OCI-M1 (cell line): ENCODE measurements around the gene MAPKAP1.
"Not testable (repeated sequence)": the region's sequence is repeated elsewhere in the genome, so short reads cannot be mapped to it uniquely, and the experiment has no call there.

Experiments used
- DNase-seq: peaks from one replicate; lab custom pipeline; 2025; lab: John Stamatoyannopoulos, UW

The MAPKAP1 gene

DNA sequence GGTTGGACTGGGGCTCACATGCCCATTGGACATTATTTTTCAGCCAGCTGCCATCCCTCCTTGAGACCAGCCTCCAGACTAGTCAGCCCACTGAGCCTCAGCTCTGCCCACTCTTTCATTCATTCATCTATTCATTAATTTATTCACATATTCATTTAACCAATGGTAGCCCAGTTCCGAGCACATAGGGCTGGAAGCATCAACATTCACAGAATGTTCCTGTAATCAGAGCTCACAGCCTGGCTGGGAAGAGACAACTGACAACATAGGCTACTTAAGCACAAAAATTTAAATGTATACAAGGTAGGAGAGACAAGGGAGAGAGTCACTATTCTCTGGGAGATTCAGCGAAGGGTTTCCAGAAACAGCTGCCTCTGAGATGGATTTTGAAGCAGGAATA, 23.2 kb upstream of the MAPKAP1 start:
- no peak for DNase-seq

DNA sequence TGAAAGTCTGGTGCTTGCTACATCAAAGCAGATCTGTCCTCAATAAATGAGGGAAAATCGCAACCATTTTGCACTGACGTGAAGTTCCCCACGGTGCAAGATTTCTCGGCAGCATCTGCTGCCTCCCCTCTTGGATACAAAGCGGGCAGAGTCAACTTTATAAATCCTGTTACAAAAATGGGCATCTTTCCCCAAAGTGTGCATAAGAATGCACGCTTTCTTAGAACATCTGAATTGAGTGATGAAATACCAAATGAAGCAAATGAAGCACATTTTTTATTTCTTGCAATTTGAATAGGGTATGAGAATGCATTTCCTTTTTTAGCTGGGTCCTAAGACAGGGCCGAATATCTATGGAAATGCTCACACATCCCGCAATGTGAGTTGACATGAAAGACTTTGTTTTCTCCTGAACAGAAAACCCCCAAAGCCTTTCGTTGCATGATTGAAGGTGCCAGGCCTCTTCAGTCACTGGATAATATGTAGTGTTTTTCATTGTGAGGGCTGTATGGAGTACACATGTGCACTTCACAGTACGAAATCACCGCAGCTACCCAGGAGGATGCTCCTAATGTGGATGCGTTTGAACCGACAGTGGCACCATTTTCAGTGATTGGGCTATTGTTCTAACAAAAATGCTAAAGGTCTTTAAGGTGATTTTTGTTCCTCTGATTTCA, 19.6 kb upstream of the MAPKAP1 start:
- DNase-seq = no peak

DNA sequence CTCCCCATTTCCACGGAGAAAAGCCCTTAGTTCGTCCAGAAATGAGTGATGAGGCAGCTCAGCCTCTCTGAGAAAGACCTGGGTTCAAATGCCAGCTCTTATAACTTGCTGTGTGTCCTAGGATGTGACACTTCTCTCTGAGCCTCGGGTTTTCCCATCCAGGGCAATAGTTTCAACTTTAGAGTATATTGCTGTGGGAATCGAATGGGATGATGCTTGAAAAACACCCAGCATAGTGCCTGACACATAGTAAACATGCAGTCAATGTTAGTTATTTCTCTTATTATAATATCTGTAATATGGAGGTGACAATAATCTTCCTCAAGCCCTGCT, 430 bp upstream of the MAPKAP1 start:
- DNase-seq = no peak

DNA sequence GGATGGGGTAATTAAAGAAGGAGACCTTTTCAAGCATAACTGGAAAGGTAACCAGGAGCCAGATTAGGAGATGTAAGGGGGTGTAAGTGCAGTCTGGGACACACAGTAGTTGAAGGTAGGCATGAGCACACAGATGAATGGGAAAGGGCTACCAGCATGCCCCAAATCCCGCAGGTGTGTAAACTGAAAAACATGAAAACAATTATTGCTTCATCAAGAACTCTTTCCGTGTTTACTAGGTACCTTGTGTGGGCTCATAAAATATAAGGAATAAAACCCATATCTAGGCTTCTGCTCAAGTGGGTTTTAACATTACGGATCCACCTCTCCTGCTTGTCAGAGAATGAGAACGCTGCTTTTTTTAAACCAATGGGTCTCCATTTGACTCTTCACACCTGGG, 1.1 kb downstream of the MAPKAP1 start:
- DNase-seq = no peak

DNA sequence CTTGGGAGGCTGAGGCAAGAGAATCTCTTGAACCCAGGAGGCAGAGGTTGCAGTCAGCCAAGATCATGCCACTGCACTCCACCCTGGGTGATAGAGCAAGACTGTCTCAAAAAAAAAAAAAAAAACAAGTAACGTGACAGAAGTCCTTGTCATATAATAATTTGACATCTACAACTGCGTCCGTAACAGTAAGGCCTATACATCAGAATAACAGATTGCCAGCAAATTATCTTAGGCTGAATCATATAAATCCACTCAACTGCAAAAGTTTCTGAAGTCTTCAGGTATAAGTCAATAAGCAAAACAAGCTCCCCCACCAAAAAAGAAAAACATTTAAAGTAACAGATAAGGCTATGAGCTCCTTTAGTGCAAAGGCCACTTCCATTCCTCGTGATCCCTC, 3.3 kb downstream of the MAPKAP1 start:
- DNase-seq = no peak

DNA sequence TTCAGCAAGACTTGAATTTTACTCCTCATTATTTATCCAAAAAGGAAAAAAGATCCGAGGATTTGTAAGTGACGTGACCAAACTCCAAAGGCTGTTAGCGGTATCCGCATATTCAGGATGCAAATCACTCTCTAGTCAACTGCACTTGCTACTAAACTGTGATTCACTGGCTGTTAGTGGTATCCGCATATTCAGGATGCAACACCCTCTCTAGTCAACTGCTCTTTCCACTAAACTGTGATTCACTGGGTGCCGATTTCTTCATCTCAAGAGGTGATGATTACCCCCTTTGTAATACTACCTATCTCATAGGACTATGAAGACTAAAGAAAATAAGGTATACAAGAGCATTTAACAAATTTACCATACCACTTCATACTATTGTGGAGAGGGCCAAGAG, 5.7 kb downstream of the MAPKAP1 start:
- no peak for DNase-seq

DNA sequence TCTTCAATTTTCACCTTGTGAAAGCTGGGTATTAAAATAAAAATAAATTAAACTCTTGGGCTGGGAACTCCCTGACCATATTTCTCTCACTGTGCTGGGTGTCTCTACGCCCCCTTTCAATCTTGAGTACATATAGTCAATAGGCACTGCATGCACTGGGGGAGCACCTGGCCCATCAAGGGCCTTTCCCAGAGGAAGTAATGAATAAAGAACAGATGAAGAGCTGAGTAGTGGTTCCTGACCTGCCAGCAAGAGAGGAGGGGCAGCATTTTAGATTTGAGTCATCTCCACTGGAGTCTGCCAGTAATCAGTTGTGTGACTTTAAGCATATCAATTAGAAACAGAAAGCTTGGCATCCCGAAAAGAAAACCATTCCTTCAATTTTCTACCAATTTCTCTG, 6.2 kb downstream of the MAPKAP1 start:
- DNase-seq = no peak

DNA sequence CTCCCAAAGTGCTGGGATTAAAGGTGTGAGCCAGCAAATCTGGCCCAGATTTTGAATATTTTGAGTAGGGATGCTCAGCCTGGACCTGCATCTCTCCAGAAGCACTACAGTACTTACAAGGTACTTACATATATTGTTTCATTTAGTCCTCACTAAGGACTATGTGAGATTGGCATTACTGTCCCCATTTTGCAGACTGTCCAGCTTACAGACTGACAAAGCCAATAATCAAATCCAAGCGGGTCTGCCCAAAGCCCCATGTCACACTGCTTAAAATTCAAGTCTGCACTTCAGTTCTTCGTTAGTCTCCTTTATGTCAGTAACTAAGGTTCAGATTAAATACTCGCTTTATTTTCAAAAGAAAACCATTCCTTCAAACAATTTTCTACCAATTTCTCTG, 7.1 kb downstream of the MAPKAP1 start:
- no peak for DNase-seq

DNA sequence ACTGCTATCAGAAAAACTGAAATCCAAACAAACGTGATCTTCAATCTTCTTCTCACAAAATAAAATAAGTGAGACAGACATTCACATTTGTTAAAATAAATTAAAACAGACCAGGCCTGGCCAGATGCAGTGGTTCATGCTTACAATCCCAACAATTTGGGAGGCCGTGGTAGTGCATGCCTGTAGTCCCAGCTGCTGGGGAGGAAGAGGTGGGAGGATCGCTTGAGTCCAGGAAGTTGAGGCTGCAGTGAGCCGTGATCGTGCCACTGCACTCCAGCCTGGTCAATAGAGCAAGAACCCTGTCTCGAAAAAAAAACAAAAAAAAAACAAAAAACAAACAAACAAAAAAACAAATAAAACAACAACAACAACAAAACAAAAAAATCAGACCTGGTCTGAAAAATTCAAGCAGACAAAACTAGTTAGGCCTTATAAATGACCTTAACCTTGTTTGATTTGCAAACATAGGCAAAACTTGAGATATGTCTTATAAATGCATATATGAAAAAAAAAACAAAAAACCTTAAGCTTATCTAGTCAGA, 10.8 kb downstream of the MAPKAP1 start:
- no peak for DNase-seq

DNA sequence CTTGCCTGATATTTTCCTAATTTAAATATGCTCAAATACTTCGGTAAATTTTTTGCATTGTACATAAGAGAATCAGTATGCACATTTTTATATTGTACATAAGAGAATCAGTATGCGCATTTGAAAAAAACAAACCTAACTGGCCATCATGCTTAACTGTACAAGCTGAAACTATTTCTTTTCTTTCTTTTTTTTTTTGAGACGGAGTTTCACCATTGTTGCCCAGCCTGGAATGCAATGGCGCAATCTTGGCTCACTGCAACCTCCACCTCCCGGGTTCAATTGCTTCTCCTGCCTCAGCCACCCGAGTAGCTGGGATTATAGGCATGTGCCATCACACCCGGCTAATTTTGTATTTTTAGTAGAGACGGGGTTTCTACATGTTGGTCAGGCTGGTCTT, 11.5 kb downstream of the MAPKAP1 start:
- not testable (repeated sequence) for DNase-seq

DNA sequence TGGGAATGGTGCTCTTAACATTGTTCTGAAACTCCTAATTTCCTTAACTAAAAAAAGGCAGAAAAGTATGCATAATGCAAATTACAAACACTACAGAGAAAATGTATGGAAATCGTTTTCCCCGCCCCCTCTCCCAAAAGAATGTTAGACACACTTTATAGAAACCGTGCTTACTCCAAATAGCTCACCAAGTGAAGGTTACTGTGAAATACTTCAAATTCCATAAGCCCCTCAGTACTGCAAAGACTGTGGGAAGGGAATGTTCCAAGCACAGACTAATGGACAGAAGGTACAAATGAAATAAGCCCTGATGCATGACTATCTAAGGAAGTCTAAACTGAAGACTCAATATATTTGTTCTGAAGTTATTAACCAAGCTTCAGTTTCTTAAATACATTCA, 12.5 kb downstream of the MAPKAP1 start:
- DNase-seq = no peak

DNA sequence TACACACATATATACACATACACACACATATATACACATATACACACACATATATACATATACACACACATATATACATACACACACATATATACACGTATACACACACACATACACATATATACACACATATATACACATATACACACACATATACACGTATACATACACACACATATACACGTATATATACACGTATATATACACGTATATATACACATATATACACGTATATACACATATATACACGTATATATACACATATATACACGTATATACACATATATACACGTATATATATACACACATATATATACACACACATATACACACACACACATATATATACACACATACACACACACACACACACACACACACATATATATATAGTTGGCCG, 13.5 kb downstream of the MAPKAP1 start:
- DNase-seq = not testable (repeated sequence)

DNA sequence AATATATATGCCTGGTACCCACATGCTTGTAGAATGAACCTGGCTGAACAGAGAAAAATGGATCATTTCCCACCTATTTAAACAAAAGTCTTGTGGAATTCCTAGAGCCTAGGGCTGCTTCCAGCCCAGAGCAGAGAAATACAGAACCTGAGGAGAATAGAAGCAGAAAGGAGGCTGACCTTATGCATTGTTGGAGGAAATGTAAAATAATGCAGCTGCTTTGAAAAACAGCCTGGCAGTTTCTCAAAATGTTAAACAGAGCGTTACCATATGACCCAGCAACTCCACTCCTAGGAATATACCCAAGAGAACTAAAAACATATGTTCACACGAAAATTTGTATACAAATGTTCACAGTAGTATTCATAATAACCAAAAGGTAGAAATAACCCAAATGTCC, 15.1 kb downstream of the MAPKAP1 start:
- no peak for DNase-seq

DNA sequence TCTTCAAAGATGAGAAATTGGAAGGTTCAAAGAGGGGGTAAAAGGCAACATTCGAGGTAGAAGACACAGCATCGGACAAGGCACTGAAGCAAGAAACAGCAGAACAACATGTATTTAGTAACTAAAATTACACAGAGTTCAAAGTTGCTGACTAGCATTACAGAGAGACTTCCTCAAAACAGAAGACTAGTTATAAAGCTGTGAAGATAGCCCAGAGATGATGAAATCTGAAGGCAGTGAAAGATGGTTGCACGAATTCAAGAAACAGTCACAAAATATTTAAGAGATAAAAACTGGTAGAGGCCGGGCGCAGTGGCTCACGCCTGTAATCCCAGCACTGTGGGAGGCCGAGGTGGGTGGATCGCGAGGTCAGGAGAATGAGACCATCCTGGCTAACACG, 16.3 kb downstream of the MAPKAP1 start:
- DNase-seq = peak; percentile 43

DNA sequence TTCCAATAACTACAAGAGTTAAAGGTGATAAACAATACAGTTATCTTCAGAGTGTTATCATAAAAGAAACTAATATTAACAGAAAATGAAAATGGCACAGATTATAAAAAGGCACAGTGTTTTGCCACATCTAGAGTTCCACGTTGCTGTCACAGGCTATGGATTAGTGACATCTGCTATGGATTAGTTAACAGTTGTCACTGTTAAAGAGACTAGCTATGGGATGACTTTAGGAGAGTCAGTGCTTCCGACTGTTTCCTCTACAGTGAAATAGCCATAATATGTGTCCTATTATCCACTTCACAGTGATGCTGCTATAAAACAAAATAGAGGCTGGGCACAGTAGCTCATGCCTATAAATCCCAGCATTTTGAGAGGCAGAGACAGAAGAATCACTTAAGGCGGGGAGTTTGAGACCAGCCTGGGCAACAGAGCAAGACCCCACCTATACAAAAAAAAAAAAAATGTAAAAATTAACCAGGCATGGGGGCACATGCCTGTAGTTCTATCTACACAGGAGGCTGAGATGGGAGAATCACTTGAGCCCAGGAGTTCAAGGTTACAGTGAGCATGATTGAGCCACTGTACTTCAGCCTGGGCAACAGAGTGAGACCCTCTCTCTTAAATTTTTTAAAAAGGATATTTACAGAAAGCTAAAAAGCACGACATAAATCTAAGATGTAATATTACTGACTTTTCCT, 19.7 kb downstream of the MAPKAP1 start:
- DNase-seq = no peak

DNA sequence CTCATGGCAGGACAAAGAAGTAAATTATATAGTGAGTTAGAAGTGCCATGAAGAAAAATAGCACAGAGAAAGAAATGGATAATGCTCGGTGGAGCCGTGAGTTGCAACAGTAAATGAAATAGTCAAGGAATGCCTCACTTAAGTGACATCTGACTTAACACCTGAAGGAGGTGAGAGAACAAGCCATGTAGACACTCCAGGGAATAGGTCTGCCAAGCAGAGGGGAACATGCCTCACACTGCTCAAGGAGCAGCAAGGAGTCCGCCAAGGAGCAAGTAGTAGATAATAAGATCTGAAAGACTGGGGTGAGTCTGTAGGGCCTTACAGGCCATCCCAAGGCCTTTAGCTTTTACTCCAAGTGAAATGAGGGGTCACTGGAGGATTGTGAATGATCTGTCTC, 21.8 kb downstream of the MAPKAP1 start:
- no peak for DNase-seq

DNA sequence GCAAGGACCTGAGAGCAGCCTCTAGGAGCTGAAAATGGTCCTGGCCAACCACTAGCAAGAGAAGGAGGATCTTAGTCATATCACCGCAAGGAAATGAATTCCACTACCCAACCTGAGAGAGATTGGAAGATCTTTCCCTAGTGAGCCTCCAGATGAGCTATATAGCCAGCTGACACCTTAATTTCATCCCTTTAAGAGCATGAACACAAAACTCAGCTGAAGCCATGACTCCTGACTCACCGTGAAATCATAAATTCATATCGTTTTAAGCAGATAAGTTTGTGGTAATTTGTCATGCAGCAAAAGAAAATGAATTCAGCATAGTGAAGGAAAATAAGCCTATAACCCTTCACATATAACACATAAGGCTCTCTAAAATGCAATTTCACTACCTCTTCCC, 23.5 kb downstream of the MAPKAP1 start:
- no peak for DNase-seq

DNA sequence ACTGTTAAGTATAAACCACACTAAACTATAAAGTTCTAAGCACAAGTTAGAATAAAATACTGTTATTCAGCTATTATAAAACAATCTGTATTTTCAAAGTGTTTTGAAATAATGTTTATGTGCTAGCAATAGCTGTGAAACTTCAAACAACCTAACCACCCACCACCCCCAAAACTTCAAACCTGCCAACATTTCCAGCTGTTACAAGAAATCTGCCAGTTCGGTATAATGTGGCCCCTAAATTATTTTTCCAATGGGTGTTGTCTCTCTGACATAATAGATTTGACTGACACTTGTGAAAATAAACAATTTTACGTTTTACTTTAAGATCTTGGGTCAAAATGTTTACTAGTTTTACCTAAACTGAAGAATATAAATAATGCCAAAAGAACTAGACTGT, 24.7 kb downstream of the MAPKAP1 start:
- DNase-seq = no peak

DNA sequence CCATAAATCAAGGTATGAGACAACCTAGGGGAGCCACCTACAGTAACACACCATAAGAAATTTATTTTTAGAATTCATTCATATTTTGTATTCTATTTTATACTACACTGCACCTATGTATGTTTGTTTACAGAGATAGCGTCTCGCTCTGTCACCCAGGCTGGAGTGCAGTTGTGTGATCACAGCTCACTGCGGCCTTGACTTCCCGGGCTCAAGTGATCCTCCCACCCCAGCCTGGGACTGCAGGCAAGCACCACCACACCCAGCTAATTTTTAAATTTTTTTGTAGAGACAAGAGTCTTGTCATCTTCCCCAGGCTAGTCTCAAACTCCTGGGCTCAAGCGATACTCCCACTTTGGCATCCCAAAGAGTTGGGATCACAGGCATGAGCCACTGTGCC, 25.4 kb downstream of the MAPKAP1 start:
- no peak for DNase-seq

DNA sequence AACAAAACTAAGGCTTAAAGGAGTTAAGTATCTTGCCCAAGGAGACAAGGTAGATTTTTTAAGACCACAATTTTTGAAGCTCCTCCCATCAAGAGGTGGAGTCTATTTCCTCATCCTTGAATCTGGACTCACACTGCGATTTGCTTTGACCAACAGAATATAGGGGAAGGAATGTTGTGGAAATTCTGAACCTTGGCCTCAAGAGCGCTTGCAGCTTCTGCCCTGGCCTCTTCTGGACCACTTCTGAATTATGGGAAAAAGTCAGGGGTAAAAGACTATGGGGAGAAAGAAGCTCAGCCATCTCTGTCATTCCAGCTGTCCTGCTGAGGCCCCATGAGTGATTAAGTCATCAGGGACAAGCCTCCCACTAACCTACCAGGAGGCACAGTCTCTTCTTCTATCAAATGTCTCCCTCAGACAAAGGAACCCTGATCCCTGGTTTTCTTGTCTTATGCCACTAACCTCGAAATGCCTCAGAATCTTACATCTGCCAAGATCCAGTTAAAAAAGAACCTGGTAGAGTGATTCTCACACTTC, 25.9 kb downstream of the MAPKAP1 start:
- DNase-seq = no peak

DNA sequence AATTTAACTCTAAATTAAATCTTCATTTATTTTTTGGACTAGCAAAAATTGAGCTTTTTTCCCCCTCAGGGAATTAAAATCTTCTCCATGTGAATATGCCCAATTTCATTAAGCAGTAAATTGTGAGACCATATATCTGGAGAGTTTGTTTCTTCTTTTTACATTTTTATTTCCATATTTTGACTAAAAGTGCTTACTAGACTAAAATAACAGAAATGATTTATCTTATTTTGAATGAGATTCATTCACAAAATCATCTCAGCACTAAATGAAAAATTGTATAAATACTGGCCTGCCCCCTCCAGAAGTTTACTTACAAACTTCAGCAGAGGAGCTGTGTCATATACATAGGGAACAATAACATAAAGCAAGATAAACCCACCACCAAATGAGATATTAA, 26.6 kb downstream of the MAPKAP1 start:
- no peak for DNase-seq

DNA sequence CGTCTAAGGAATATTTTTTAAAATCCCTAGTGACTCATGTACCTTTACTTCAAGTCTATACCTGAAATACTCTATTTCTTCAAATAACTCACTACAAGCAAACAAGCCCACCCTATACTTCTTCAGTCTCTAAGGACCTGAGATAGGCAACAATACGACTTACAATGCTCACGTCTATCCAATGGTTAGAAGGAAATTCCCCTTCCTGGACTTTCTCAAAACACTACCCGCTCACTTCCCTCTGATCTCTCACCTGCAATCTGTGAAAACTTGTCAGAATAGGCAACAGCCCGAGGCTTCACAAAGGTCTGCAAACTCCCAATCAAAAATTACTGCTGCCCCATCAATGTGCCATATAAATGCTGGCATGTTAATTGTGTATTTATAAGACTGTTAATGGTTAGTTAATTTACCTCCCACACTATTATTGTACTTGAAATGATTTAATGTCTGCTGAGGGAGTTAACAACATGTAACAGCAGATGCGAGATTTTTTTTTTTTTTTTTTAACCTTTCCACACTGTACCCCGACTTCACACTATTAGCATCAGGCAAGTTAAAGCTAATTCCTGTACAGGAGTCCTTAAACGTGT, 27.3 kb downstream of the MAPKAP1 start:
- DNase-seq = no peak
